HG03342 (cell line): Measurements from ENCODE around the gene PFDN4.
A peak's percentile ranks its signal among the peaks of the same experiment; 100 is the strongest.
"Not testable (repeated sequence)": the region's sequence is repeated elsewhere in the genome, so short reads cannot be mapped to it uniquely, and the experiment has no call there.

Experiments
- ATAC-seq: cut with Tn5 transposase; IDR thresholded peaks from one replicate; pipeline ENCODE4 v1.9.1; 2021; ENCODE audit warnings: mild to moderate bottlenecking, moderate library complexity; ENCODE audit not compliant: unreplicated experiment

PFDN4 gene

DNA sequence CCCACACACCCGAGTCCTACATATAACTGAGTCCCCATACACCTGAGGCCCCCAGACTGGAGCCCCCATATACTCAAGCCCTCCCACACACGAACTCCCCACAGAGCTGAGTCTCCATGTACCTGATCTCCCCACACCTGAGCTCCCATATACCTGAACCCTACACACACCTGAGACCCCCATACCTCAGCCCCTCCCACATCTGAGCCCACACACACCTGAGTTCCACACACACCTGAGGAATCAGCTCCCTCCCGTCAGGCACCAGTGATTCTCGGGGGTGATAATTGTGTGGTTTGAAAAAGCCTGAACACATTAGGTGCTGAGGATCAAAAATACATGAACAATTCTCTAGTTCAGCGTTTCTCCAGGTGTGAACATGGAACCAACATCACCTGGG is 15.4 kb downstream of the PFDN4 start:
- ATAC-seq = no peak

DNA sequence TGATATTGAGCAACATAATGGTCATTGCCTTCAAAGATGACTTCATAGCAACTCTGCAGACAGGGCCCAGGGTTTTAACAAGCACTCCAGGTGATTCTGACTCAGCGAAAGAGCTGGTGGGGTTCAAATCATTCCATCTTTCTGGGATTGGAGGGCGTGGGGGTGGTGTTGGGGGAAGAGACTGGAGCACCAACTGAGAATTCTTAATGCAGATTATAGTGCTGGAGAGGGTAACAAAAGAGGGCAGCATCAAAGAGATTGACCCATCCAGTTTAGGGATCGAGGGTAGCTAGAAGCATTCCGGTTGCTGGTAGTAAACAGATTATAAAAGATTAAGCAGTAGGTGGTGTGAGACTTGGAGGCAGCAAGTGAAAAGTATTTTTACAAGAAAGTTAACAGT is 15.9 kb downstream of the PFDN4 start:
- no peak for ATAC-seq

DNA sequence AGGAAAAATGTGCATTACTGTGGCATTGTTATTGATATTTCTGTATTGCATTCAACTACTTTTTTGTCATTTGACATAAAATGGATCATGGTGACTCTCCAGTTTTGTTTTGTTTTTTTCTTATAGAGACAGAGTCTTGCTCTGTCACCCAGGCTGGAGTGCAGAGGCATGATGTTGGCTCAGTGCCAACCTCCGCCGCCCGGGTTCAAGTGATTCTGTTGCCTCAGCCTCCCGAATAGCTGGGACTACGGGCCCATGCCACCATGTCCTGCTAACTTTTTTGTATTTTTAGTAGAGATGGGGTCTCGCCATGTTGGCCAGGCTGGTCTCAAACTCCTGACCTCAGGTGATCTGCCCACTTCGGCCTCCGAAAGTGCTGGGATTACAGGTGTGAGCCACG is 16.8 kb downstream of the PFDN4 start:
- ATAC-seq = not testable (repeated sequence)

DNA sequence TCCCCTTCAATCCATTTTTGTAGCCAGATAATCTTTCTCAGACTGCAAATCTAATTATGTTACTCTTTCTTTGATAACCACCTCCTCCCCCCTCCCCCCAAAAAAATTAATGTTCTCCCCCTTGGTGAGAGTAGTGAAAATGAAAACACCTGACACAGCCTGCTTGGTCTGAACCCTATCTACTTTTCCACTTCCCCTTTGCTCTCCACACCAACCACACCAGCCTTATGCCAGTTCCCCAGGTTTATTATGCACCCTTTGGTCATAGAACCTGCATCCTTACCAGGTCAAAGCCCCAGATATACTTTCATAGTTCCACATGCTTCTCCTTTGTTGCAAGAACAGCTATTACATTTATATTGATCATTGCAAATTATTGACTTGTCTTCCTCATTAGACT is 19.4 kb downstream of the PFDN4 start:
- ATAC-seq = peak; percentile 81

DNA sequence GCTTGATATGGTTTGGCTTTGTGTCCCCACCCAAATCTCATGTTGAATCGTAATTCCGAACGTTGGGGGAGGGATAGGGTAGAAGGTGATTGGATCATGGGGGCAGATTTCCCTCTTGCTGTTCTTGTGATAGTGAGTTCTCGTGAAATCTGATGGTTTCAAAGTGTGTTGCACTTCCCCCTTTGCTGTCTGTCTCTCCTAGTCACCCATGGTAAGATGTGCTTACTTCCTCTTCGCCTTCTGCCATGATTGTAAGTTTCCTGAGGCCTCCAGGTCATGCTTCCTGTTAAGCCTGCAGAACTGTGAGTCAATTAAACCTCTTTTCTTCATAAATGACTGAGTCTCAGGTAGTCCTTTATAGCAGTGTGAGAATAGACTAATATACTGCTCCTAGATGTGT is 19.9 kb downstream of the PFDN4 start:
- ATAC-seq = no peak

DNA sequence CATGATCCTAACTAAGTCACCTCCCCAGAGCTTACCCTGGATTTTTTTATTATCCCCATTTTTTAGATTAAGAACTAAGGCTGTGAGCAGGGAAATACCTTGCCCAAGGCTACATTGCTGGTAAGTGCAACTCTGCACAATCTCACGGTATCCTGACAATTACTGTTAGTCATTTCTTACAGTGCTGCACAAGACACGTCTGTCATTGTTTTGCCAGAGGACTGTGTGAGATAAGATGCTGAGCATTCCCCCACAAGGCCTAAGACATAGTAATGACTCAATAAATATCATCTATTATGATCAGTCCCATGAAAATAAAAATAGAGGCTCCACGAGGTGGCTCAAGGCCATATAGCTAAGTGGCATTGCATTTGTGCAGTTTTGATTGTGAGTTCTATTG is 21.0 kb downstream of the PFDN4 start:
- ATAC-seq = no peak

DNA sequence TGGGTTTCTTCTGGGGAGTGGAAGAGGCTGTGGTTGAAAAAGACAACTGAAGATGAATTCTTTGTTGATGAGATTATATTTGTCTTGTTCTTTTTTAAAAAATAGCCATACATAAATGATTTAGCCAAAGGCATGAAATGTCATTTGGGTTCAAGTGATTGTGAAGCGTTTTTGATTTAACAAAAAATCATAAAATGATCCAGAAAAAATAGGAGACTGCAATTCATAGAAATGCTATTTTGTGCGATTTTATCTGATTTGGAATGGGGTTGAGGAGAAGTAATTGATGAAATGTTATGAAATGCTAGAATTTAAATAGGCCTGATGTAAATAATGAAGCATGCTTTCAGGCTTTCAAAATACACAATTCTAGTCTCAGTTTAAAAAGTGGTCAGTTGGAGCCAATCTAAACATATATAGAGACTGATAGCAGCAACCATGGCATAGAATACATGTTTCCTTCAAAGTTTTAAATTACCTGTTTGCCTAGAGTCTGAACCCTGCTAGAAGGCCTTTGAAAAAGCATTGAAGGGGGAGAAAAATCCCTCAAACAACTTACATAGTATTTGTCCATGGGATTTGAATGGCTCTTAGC is 21.8 kb downstream of the PFDN4 start:
- no peak for ATAC-seq

DNA sequence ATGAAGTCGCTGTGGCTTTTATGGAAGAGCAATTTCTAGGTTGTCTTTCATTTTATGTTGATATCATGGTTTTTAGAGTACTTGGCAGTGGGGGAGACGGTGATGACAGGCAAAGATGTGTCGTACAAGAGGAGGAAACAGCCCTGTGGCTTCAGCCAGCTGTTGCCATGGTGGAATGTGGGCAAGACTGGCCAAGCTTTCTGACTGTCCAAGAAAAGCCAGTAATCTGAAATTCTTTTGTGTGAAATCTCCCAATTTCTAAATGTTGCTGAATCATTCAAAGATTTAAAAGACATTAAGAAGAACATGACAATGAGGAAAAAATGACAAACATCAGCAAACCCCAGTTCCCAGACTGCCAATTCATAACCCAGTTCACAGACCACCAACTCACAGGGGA is 23.1 kb downstream of the PFDN4 start:
- ATAC-seq = no peak

DNA sequence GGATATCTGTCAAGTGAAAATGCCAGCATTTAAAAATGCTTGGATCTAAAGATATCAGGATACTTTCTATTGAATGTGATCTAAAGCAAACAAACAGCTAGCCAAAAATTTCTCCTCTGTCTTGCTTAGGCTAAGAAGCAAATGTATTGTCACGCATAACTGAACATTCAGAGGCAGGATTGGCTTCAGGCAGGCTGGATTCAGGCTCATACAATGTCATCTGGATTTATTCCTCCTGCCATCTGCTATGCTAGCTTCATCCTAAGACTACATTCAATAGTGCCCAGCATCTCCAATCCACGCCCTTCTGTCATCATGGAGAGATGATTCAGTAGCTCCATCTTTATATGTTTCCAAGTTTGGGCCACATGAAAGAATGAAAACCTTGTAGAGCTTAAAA is 27.1 kb downstream of the PFDN4 start:
- ATAC-seq = no peak

DNA sequence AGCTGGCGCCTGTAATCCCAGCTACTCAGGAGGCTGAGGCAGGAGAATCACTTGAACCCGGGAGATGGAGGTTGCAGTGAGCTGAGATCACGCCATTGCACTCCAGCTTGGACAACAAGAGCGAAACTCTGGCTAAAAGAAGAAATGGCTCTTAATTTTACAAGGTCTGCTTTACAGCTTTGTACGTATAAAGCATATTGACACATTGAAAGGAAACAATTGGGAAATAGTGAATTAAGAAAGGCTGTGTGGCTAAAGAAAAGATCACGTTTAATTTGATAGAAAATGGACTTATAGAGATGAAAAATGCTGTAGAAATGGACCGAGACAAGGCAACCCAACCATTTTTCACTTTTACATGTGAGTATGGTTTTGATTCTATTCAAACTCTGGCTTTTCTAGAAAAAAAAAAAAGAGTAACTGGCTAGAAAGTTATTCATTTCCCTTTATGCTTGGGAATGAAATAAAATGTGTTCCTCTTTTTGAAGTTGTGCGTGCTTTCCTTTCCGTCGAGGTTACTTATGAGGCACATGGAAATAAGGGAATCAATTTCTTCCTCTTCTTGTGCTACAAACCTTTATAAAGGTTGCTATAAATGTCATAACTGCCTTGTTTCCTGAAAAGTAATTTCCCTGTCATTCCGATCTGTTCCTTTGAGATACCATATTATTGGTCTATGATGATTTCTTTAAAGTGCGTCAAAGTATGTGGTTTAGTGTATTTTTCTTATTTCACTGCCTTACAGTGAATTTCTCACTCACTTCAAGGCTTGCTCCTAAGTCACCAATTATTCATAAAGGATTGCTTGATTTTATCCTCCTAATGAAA is 29.4 kb downstream of the PFDN4 start:
- ATAC-seq = no peak

DNA sequence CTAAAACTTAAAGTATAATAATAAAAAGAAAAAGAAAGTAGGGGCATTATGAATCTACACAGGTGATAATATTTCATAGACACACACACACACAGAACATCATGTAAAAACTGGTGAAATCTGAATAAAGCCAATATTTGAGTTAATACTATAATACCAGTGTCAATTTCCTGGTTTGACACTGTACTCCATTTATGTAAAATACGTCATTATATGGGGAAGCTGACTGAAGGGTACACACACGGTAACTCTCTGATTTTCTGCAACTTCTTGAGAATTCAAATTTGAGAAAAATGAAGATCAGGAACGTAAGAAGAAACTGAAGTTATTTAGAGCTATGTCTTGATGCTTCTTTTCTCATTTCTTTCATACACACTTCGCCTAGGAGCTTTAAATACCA is 36.2 kb downstream of the PFDN4 start:
- ATAC-seq = no peak

DNA sequence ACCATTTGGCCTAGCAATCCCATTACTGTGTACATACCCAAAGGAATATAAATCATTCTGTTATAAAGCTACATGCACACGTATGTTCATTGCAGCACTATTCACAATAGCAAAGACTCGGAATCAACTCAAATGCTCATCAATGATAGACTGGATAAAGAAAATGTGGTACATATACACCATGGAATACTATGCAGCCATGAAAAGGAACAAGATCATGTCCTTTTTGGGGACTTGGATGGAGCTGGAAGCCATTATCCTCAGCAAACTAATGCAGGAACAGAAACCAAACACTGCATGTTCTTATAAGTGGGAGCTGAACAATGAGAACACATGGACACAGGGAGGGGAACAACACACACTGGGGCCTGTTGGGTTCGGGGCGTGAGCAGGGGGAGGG is 40.8 kb downstream of the PFDN4 start:
- not testable (repeated sequence) for ATAC-seq

DNA sequence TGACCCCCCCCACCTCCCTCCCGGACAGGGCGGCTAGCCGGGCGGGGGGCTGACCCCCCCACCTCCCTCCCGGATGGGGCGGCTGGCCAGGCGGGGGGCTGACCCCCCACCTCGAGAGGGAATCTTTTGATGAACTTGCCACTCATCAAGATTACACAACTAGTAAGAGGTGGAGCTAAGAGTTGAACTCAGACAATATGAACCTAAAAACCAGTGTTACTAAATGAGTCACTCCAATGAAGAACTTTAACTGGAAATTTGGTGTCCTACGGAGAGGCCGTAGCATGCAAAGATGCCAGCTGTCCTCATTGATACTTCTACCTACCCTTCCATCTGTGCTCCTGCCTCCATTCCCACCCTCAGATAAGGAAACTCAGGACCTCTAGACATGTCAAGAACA is 42.8 kb downstream of the PFDN4 start:
- ATAC-seq = no peak

DNA sequence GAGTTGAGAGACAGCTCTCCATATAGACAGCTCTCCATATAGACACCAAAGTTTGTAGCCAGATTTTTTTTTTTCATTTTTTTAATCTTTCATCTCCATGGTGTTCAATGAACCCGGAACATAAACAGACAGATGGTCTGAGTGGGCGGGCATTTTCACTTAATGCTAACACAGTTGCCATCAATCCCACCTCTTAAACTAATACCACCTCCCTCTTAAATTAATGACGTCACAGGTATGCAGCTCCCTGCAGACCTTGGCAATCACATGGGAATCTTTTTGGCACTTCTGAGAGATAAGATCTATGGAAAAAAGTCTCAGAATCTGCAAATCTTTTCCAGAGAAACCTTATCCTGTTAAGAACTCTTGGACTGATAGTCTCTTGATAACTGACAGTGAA is 43.2 kb downstream of the PFDN4 start:
- ATAC-seq = no peak

DNA sequence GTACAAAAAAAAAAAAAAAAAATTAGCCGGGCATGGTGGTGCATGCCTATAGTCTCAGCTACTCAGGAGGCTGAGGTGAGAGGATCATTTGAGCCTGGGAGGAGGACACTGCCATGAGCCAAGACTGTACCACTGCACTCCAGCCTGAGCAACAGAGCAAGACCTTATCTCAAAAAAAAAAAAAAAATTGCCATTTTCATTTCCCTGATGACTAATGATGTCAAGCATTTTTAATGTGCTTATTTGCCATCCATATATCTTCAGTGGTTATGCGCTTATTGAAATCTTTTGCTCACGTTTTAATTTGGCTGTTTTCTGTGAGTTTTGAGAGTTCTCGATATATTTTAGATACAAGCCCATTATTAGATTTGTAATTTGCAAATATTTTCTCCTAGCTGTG is 46.7 kb downstream of the PFDN4 start:
- no peak for ATAC-seq

DNA sequence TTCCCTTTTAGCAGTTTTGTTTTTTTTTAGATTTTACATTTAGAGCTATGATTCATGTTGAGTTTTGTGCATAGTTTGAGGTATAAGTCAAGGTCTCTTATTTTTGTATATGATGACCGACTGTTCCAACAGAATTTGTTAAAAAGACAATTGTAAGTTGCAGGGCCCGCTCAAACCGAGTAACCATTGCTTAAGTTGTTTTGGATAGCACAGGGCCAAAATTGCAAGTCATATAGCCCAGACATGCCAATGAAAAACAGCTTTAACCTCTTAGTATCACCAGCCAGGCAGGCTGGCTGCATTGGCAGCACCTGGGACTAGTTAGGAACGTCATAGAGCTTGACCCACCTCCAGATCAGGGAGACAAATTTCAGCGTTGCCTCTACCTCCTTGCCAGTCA is 47.3 kb downstream of the PFDN4 start:
- ATAC-seq = no peak

DNA sequence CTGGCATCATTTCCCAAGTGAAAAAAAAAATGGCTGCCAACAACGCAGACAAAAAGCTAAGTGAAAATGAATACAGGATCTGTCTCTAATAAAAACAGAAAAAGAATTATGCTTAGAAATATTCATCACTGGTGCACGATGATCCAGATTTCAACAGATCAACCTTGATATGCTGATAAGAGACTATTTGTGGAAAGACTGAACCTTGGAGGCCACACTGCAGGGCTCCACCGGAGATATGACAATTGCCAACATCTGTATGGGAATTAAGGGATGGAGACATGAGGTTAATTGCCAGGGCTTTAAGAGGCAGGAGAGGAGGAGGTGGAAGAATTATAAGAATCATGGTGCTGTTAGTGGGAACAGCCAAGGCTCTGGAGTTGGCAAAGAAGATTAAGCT is 48.3 kb downstream of the PFDN4 start:
- ATAC-seq = no peak

DNA sequence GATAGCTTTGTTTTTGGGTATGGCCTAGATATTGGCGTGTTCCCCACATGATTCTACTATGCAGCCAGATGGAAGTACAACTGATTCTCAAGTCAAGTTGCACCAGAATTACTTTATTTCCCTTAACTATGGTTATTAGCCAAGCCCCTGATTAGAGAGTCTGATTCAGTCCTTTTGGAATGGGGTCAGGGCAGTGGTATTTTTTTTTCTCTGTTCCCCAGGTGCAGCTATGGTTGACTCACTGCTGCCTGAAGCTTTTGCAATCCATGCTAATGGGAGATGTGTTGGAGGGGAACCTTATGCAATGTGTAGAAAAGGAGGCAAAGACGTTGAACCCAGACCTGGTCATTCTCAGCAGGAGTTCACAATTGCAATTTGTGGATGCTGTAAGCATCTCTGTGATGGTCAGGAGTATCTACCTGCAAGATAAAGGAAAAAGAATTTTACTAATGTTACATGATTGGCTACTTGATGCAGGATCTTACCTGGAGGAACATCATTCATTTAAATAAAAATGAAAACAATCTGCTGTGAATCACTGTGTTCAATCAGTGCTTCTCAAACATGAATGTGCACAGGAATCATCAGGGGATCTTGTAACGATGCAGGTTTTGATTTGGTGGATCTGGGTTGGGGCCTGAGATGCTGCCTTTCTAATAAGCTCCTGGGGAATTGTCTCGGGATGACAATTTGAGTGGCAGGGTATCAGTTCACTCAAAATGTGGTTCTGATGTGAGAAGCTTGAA is 49.4 kb downstream of the PFDN4 start:
- no peak for ATAC-seq

DNA sequence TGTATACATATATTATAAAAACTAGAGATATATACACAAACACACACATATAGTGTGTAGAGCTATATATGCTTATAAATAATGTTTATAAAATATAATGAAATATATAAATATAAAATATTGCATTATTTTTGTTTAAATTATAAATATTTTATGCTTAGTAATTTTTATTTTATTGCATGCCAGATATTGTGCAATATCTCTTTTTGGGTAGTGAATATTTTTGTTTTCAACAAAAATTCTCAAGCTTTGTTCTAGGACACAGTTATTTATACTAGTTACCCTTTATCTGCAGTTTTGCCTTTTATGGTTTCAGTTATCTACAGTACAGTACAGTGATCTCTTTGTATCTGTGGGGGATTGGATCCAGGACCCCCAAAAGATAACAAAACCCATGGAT is 52.2 kb downstream of the PFDN4 start:
- ATAC-seq = no peak

DNA sequence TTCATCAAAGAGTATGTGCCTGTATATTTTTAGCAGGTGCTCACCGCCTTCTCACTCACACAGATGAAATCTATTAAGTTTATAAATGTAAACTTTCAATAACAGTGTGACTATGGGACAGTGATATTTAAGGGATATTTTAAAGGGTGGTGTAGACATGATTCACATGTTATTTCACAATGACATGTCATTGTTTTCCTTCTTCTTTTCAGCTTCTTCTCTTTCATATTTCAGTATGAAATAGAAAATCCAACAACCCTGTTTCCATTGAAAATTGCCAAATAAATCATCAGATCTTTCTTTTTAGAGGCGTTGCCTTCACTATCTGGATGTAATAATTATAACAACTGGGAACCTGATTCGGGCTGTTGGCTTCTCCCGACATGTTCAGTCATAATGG is 54.8 kb downstream of the PFDN4 start:
- ATAC-seq = no peak

DNA sequence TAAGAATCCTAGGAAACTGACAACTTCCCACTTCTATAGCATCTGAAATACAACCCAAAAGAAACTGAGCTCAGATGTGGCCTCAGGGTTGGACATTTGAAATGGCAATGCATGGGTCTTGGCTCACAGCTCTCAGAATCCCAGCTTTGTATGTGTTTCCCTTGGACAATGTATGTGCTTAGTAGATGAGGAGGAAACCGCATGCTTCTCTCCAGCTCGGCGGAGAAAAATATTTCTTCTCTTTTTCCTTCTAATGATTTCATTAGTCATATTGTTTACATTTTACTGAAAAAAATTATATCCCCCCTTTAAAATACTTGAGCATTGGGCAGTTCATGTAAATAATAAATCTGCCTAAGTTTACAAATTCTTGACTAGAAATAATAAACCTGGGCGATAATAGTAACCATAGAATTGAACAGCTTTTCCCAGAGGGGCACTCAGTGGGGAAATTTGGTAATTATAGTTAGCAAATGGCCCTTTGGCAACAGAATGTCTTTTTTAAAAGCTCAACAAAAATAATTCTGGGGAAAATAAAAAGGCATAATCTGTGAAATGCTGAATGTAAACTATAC is 55.3 kb downstream of the PFDN4 start:
- no peak for ATAC-seq

DNA sequence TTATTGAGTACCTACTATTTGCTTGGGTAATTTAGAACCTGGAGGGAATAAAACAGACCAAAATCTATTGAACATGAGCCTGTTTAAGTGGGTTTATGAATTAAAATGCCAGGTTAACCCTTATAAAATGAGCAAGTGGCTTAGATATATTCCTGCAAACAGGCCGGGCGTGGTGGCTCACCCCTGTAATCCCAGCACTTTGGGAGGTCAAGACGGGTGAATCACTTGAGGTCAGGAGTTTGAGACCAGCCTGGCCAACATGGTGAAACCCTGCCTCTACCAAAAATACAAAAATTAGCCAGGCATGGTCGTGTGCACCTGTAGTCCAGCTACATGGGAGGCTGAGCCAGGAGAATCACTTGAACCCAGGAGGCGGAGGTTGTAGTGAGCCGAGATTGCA is 57.9 kb downstream of the PFDN4 start:
- ATAC-seq = not testable (repeated sequence)
